HepG2 (cell line): Measurements from ENCODE around the gene CCT6A. TPM values are rescaled to one million over a fixed set of nuclear protein-coding genes. Genes with fewer than 3 reads are reported as not detected.

Source experiments
- HBP1 ChIP-seq: IDR thresholded peaks from 2 replicates; pipeline ENCODE4 v1.6.1; 2016; ENCODE audit warnings: low read depth, control low read depth
- JDP2 ChIP-seq: sonication (generic); formaldehyde crosslinking; IDR thresholded peaks from 2 replicates; pipeline ENCODE4 v1.8.1; 2022; ENCODE audit warnings: missing genetic modification reagents, borderline replicate concordance
- MLX ChIP-seq: IDR thresholded peaks from 2 replicates; pipeline ENCODE4 v1.6.1; 2016
- PRMT3 ChIP-seq: sonication (generic); formaldehyde crosslinking; IDR thresholded peaks from 2 replicates; pipeline ENCODE4 v1.8.1; 2022; ENCODE audit warnings: low read depth, mild to moderate bottlenecking, moderate library complexity, missing genetic modification reagents, borderline replicate concordance
- RBFOX2 ChIP-seq: fragments of 200-400 bp; formaldehyde crosslinking; IDR thresholded peaks from 2 replicates; pipeline ENCODE4 v1.6.1; 2017; ENCODE audit warnings: low read depth, mild to moderate bottlenecking, low read length
- RNF2 ChIP-seq: fragments of 450-650 bp; conservative IDR thresholded peaks from 2 replicates; pipeline ENCODE4 v1.6.1; 2016; ENCODE audit warnings: low read depth
- SALL2 ChIP-seq: sonication (generic); formaldehyde crosslinking; IDR thresholded peaks from 2 replicates; pipeline ENCODE4 v1.8.1; 2023; ENCODE audit warnings: mild to moderate bottlenecking, missing genetic modification reagents, inconsistent platforms
- SMYD3 ChIP-seq: sonication (generic); formaldehyde crosslinking; IDR thresholded peaks from 2 replicates; pipeline ENCODE4 v1.8.1; 2023; ENCODE audit warnings: mild to moderate bottlenecking, missing genetic modification reagents
- SRF ChIP-seq: IDR thresholded peaks from 2 replicates; pipeline ENCODE4 v1.6.1; 2011; ENCODE audit warnings: mild to moderate bottlenecking, low read depth, low read length, moderate library complexity
- TRAFD1 ChIP-seq: sonication (generic); formaldehyde crosslinking; IDR thresholded peaks from 2 replicates; pipeline ENCODE4 v1.5.1; 2020; ENCODE audit warnings: missing genetic modification reagents, mild to moderate bottlenecking, borderline replicate concordance
- TSC22D2 ChIP-seq: sonication (generic); formaldehyde crosslinking; IDR thresholded peaks from 2 replicates; pipeline ENCODE4 v1.5.1; 2020; ENCODE audit warnings: missing genetic modification reagents, mild to moderate bottlenecking, borderline replicate concordance
- ZBTB4 ChIP-seq: sonication (generic); formaldehyde crosslinking; IDR thresholded peaks from 2 replicates; pipeline ENCODE4 v1.4.0; 2020; ENCODE audit warnings: missing genetic modification reagents, mild to moderate bottlenecking, borderline replicate concordance
- ZNF256 ChIP-seq: sonication (generic); formaldehyde crosslinking; conservative IDR thresholded peaks from 2 replicates; pipeline ENCODE4 v1.4.0; 2020; ENCODE audit warnings: missing genetic modification reagents
- ZNF276 ChIP-seq: sonication (generic); formaldehyde crosslinking; IDR thresholded peaks from 2 replicates; pipeline ENCODE4 v1.4.0; 2020; ENCODE audit warnings: mild to moderate bottlenecking, low read depth, missing genetic modification reagents
- ZNF691 ChIP-seq: sonication (generic); formaldehyde crosslinking; IDR thresholded peaks from 2 replicates; pipeline ENCODE4 v1.4.0; 2020; ENCODE audit warnings: missing genetic modification reagents, low read depth, mild to moderate bottlenecking, borderline replicate concordance
- ZNF790 ChIP-seq: sonication (generic); formaldehyde crosslinking; IDR thresholded peaks from 2 replicates; pipeline ENCODE4 v1.8.0; 2022; ENCODE audit warnings: missing genetic modification reagents, mild to moderate bottlenecking, borderline replicate concordance
- ZZZ3 ChIP-seq: sonication (generic); formaldehyde crosslinking; IDR thresholded peaks from 2 replicates; pipeline ENCODE4 v1.4.0; 2020; ENCODE audit warnings: missing genetic modification reagents, mild to moderate bottlenecking, borderline replicate concordance
- polyA plus RNA-seq, 8 experiments: library from polyadenylated mRNA; depleted of rRNA in 3 of 8; stranded (reverse) in 7 of 8; unstranded in 1 of 8; fragments of >200 nt; fragmentation: Illumina TruSeq in 4 of 8; extraction: Trizol in 4 of 8; gene quantifications; 2 replicates each; pipeline versions ENCODE4 v1.2.1 to v1.2.3, GENCODE V29; 2011 to 2016; ENCODE audit warnings: low read depth in 4 of 8, missing spikeins in 1 of 8, mixed read lengths in 1 of 8; ENCODE audit not compliant: insufficient read depth in 1 of 8
- total RNA-seq, 5 experiments: library from RNA; depleted of rRNA; stranded (reverse); fragments of >200 nt; fragmentation: Illumina TruSeq; extraction: Trizol; gene quantifications; 2 replicates each; pipeline ENCODE4 v1.2.3, GENCODE V29; 2016; ENCODE audit warnings: low read depth in 1 of 5

Gene CCT6A
- total and polyA plus RNA-seq, 2 of the 13 experiments (the other 11 are each of a cell fraction or from before 2014, with no cell fraction given) = 219 to 292 TPM

- TF ChIP-seq TRAFD1 (CRISPR knock-in tag) (0 out of 2 replicates have a peak, but pooled peaks have one; percentile 43), MLX (CRISPR knock-in tag) (no peak), HBP1 (CRISPR knock-in tag) (peak; percentile 70; the same call in 1 of the 2 replicates), TSC22D2 (CRISPR knock-in tag) (peak; percentile 70; the same call in 1 of the 2 replicates), PRMT3 (CRISPR knock-in tag) (no peak), SALL2 (CRISPR knock-in tag) (no peak), ZBTB4 (CRISPR knock-in tag) (peak; percentile 20; the same call in 1 of the 2 replicates), SMYD3 (no peak), ZZZ3 (peak; percentile 60; the same call in 1 of the 2 replicates), RNF2 (peak; percentile 68; the same call in 1 of the 2 replicates), RBFOX2 (peak; percentile 90), ZNF256 (CRISPR knock-in tag) (no peak), ZNF790 (CRISPR knock-in tag) (no peak), ZNF276 (CRISPR knock-in tag) (no peak), JDP2 (CRISPR knock-in tag) (no peak; the same call in 1 of the 2 replicates), ZNF691 (CRISPR knock-in tag) (peak; percentile 70; the same call in 1 of the 2 replicates), SRF (0 out of 2 replicates have a peak, but pooled peaks have one; percentile 46)
Observed at GRCh38 chr7:56106108-56107073, 54.8 kb downstream of the CCT6A start, which contains the start of gene CHCHD2 (continued).
